NCI-H82 treated with DMSO at 0.1 percent for 48 hours (cell line): ENCODE results near the gene FRY.
"Not testable (repeated sequence)": the region's sequence is repeated elsewhere in the genome, so short reads cannot be mapped to it uniquely, and the experiment has no call there.

Experiments used
- DNase-seq: peaks from one replicate; lab custom pipeline; 2025; ENCODE audit not compliant: unreplicated experiment; lab: John Stamatoyannopoulos, UW

The FRY gene

GRCh38 chr13:32031025-32031814, at the start of gene FRY:
TSS of gene FRY (plus strand) at chr13:32031774. CDS start at chr13:32031796, 22 bp downstream.
- peak; percentile 46 for DNase-seq

GRCh38 chr13:31982124-31982523, 49.5 kb upstream of the FRY start:
- DNase-seq, result no peak

- no peak for DNase-seq
Observed at GRCh38 chr13:31982540-31982939, 49.0 kb upstream of the FRY start.

GRCh38 chr13:31983696-31984095, 47.9 kb upstream of the FRY start:
- DNase-seq, result not testable (repeated sequence)

GRCh38 chr13:31984388-31984787, 47.2 kb upstream of the FRY start:
- not testable (repeated sequence) for DNase-seq

- no peak for DNase-seq
Observed at GRCh38 chr13:31986676-31987470, 44.7 kb upstream of the FRY start.

GRCh38 chr13:31987535-31988170, 43.9 kb upstream of the FRY start:
- DNase-seq, result no peak

GRCh38 chr13:31994367-31994766, 37.2 kb upstream of the FRY start:
- not testable (repeated sequence) for DNase-seq

GRCh38 chr13:31996601-31997000, 35.0 kb upstream of the FRY start:
- DNase-seq, result no peak

GRCh38 chr13:31997641-31998040, 33.9 kb upstream of the FRY start:
- no peak for DNase-seq

- DNase-seq, result no peak
Observed at GRCh38 chr13:31998131-31998530, 33.4 kb upstream of the FRY start.

- DNase-seq, result not testable (repeated sequence)
Observed at GRCh38 chr13:32000754-32001153, 30.8 kb upstream of the FRY start.

- DNase-seq, result peak; percentile 56
Observed at GRCh38 chr13:32001154-32001768, 30.3 kb upstream of the FRY start.

- DNase-seq, result no peak
Observed at GRCh38 chr13:32001769-32002168, 29.8 kb upstream of the FRY start.

GRCh38 chr13:32002873-32003272, 28.7 kb upstream of the FRY start:
- DNase-seq, result no peak

GRCh38 chr13:32007494-32007893, 24.1 kb upstream of the FRY start:
- no peak for DNase-seq

- peak; percentile 55 for DNase-seq
Observed at GRCh38 chr13:32008518-32009175, 22.9 kb upstream of the FRY start.

- DNase-seq, result no peak
Observed at GRCh38 chr13:32009362-32009761, 22.2 kb upstream of the FRY start.

GRCh38 chr13:32010136-32010535, 21.4 kb upstream of the FRY start:
- DNase-seq, result no peak

- no peak for DNase-seq
Observed at GRCh38 chr13:32011971-32012370, 19.6 kb upstream of the FRY start.

- no peak for DNase-seq
Observed at GRCh38 chr13:32013181-32013580, 18.4 kb upstream of the FRY start.
